ENCODE results near the gene C1QTNF6. TPM values are rescaled to one million over a fixed set of nuclear protein-coding genes. Genes with fewer than 3 reads are reported as not detected.

C1QTNF6 gene
- total and polyA plus RNA-seq, 2 experiments from 2014 or later = 1.7 to 2.3 TPM

DNA sequence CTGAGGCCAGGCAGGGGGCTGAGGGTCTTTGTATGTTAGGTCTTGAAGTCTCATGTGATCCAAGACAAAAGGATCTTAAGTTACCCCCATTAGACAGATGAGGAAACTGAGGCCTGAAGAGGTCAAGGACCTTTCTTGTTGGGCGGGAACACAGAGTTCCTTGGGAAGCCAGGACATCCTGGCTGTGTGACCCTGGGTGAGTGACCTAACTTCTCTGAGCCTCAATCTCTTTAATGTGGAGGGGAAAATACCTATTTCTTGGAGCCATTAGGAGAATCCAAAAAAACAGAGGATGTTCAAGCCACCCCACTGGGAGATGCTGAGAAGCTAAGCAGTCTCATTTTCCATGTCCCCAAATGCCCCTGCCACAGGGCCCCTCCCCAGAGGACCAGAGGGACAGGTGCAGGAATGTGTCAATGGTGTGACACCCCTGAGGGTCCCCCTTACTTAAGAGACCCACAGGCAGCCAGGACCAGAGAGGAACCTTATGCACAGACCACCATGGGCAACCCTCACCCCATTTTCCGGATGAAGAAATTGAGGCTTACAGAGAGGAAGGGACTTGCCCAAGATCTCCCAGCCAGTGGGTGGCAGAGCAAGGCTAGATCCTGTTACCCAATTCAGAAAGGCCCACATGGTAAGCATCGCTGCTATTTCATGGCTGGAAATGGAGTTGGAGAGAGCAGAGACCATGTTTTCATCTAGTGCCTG lies 48.0 kb upstream of the C1QTNF6 start (continued):
- no peak for TF ChIP-seq EZH2 (IDR thresholded peaks at IDR 0.05; ENCODE audit: low read depth, unreplicated experiment)
- TF ChIP-seq CREB1 (CRISPR knock-in tag; IDR thresholded peaks at IDR 0.05; ENCODE audit: low read depth) = no peak
- TF ChIP-seq ZNF331 (CRISPR knock-in tag; IDR thresholded peaks at IDR 0.05; ENCODE audit: low read depth) = no peak

DNA sequence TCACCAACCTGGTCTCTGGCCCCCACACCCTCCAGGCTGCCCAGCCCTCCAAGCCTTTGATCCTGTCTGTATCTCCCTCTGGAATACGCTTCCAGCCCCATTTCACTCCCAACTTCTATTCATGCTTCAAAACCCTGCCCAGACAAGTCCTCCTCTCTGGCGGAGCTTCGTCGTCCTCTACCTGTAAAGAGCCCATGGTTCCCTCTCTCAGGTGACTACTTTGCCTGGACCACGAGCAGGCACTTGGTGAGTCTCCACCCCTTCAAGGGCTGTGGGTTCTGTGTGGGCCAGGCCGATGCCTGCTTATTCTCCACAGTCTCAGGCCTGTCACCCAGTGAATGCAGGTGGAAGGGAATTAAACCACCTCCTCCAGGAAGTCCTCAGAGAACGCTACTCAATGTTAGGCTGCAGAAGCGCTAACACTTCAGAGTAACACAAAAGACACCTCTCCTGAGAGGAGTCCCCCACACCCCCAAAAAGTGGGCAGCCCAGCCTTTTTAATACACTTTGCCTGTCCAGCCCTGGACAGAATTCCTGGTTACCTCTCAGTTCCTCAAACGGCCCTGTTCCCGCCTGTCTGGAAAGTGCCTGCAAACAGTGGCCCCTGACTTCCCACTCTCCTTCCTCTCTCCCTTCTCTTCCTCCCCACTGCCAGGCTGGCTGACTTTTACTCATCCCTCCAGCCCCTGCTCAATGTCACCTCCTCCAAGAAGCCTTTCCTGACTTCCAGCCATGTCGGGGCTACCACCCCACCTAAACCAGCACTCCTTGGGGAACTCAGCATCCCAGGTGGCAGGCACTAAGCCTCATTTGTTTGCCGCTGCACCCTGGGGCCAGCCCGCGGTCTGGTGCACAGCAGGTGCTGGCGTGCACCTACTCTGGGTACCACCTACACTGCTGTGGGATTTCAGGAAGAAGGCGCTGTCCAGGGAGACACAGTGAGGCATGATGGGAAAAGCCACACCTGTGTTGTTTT lies 47.0 kb upstream of the C1QTNF6 start:
- Histone ChIP-seq H3K4me3 (no peak overlapping the region), H3F3A (replicated peaks; ENCODE audit: low read depth) (no peaks in the 10 kb centered on the region), H3K4me1 (ENCODE audit: insufficient read depth) (no peaks in the 10 kb centered on the region), H3K36me3 (ENCODE audit: insufficient read depth) (no peaks in the 10 kb centered on the region), H2AFZ (no peak overlapping the region), H3K9me2 (ENCODE audit: insufficient read depth) (no peaks in the 10 kb centered on the region), H4K20me1 (replicated peaks; ENCODE audit: insufficient read depth) (no peaks in the 10 kb centered on the region), H3K79me2 (replicated peaks; ENCODE audit: insufficient read depth) (no peaks in the 10 kb centered on the region), H3K27ac (ENCODE audit: low read depth) (no peak overlapping the region), H3K27me3 (ENCODE audit: insufficient read depth) (no peaks in the 10 kb centered on the region), H3K4me2 (no peak overlapping the region)
- no peaks in the 10 kb centered on the region for H3K9me3 Mint-ChIP-seq
- no peak for TF ChIP-seq POLR2AphosphoS5 (IDR thresholded peaks at IDR 0.05; ENCODE audit: low read depth)
- no peak for TF ChIP-seq EZH2phosphoT487 (IDR thresholded peaks at IDR 0.05; ENCODE audit: unreplicated experiment)
- no peak for TF ChIP-seq ZNF114 (CRISPR knock-in tag; IDR thresholded peaks at IDR 0.05)
- TF ChIP-seq EZH2 (IDR thresholded peaks at IDR 0.05; ENCODE audit: low read depth, unreplicated experiment) = no peak
- TF ChIP-seq, protein P1, sequence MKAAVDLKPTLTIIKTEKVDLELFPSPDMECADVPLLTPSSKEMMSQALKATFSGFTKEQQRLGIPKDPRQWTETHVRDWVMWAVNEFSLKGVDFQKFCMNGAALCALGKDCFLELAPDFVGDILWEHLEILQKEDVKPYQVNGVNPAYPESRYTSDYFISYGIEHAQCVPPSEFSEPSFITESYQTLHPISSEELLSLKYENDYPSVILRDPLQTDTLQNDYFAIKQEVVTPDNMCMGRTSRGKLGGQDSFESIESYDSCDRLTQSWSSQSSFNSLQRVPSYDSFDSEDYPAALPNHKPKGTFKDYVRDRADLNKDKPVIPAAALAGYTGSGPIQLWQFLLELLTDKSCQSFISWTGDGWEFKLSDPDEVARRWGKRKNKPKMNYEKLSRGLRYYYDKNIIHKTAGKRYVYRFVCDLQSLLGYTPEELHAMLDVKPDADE (IDR thresholded peaks at IDR 0.05) = no peak
- TF ChIP-seq CREB1 (CRISPR knock-in tag; IDR thresholded peaks at IDR 0.05; ENCODE audit: low read depth) = no peak
- TF ChIP-seq NANOG (IDR thresholded peaks at IDR 0.05; ENCODE audit: borderline replicate concordance) = no peak
- no peak for TF ChIP-seq STAT1 (IDR thresholded peaks at IDR 0.05; ENCODE audit: unreplicated experiment)
- TF ChIP-seq, protein P2, sequence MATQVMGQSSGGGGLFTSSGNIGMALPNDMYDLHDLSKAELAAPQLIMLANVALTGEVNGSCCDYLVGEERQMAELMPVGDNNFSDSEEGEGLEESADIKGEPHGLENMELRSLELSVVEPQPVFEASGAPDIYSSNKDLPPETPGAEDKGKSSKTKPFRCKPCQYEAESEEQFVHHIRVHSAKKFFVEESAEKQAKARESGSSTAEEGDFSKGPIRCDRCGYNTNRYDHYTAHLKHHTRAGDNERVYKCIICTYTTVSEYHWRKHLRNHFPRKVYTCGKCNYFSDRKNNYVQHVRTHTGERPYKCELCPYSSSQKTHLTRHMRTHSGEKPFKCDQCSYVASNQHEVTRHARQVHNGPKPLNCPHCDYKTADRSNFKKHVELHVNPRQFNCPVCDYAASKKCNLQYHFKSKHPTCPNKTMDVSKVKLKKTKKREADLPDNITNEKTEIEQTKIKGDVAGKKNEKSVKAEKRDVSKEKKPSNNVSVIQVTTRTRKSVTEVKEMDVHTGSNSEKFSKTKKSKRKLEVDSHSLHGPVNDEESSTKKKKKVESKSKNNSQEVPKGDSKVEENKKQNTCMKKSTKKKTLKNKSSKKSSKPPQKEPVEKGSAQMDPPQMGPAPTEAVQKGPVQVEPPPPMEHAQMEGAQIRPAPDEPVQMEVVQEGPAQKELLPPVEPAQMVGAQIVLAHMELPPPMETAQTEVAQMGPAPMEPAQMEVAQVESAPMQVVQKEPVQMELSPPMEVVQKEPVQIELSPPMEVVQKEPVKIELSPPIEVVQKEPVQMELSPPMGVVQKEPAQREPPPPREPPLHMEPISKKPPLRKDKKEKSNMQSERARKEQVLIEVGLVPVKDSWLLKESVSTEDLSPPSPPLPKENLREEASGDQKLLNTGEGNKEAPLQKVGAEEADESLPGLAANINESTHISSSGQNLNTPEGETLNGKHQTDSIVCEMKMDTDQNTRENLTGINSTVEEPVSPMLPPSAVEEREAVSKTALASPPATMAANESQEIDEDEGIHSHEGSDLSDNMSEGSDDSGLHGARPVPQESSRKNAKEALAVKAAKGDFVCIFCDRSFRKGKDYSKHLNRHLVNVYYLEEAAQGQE (IDR thresholded peaks at IDR 0.05; ENCODE audit: unreplicated experiment) = no peak
- TF ChIP-seq ZNF331 (CRISPR knock-in tag; IDR thresholded peaks at IDR 0.05; ENCODE audit: low read depth) = no peak
- no peaks in the 10 kb centered on the region for H3K36me3 Mint-ChIP-seq (ENCODE audit: low read depth)
- peaks cover 14% of the 10 kb centered on the region for H3K27me3 Mint-ChIP-seq (ENCODE audit: insufficient read depth, low read depth, poor library complexity)
- H3K4me3 Mint-ChIP-seq = no peak overlapping the region
- no peak overlapping the region for H3K27ac Mint-ChIP-seq
- no peak for ATAC-seq
- DNase-seq (ENCODE audit: low spot score) = no peak
- peaks cover 12% of the 10 kb centered on the region for H3K4me1 Mint-ChIP-seq
